ENCODE results near the gene ZNF530. TPM values are rescaled to one million over a fixed set of nuclear protein-coding genes. Genes with fewer than 3 reads are reported as not detected.
A peak's percentile ranks its signal among the peaks of the same experiment; 100 is the strongest.

The ZNF530 gene
- total RNA-seq, 2 experiments from 2014 or later = 2.7 to 3.4 TPM

- H3K27ac Mint-ChIP-seq = no peak overlapping the region
- intact Hi-C loops (cut with DNase I, micrococcal nuclease) = no loop called here
- Histone ChIP-seq H3K4me3 (ENCODE audit: low read length) (no peak overlapping the region), H3K27me3 (ENCODE audit: control insufficient read depth in 1 of 2, insufficient read depth in 2 of 2, low read length in 2 of 2) (no peaks in the 10 kb centered on the region), H3K36me3 (ENCODE audit: insufficient read depth, low read length) (peaks cover 41% of the 10 kb centered on the region), H3K9me3 (ENCODE audit: control insufficient read depth in 1 of 2, insufficient read depth in 1 of 2, low read length in 2 of 2) (peaks cover 37 to 78% of the 10 kb centered on the region in 2 experiments), H3K4me1 (ENCODE audit: insufficient read depth, low read length) (no peaks in the 10 kb centered on the region), H3K27ac (ENCODE audit: low read depth in 1 of 2, low read length in 2 of 2) (no peak overlapping the region)
- H3K4me3 Mint-ChIP-seq = no peak overlapping the region
- no peak for ATAC-seq (ENCODE audit: poor library complexity)
- ChIA-PET POLR2A (no interaction called here), CTCF (no interaction called here)
- no peak for DNase-seq
- H3K27me3 Mint-ChIP-seq = no peaks in the 10 kb centered on the region
- no peak for TF ChIP-seq CTCF (IDR thresholded peaks at IDR 0.05)
- peaks cover 24% of the 10 kb centered on the region for H3K9me3 Mint-ChIP-seq
- peaks cover 4% of the 10 kb centered on the region for H3K4me1 Mint-ChIP-seq (ENCODE audit: low read depth)
- H3K36me3 Mint-ChIP-seq (ENCODE audit: low read depth) = peaks cover 74% of the 10 kb centered on the region
Observed at GRCh38 chr19:57606931-57607330, 7.2 kb downstream of the ZNF530 start.

- Histone ChIP-seq H3K27ac (ENCODE audit: low read depth in 1 of 2, low read length in 2 of 2) (no peak overlapping the region), H3K36me3 (ENCODE audit: insufficient read depth, low read length) (peaks cover 14% of the 10 kb centered on the region), H3K4me3 (ENCODE audit: low read length) (no peak overlapping the region), H3K27me3 (ENCODE audit: control insufficient read depth in 1 of 2, insufficient read depth in 2 of 2, low read length in 2 of 2) (no peaks in the 10 kb centered on the region), H3K4me1 (ENCODE audit: insufficient read depth, low read length) (peaks cover 25% of the 10 kb centered on the region), H3K9me3 (ENCODE audit: control insufficient read depth in 1 of 2, insufficient read depth in 1 of 2, low read length in 2 of 2) (peaks cover 52 to 55% of the 10 kb centered on the region in 2 experiments)
- peaks cover 63% of the 10 kb centered on the region for H3K36me3 Mint-ChIP-seq (ENCODE audit: low read depth)
- H3K27ac Mint-ChIP-seq = no peak overlapping the region
- DNase-seq (no peak), ATAC-seq (ENCODE audit: poor library complexity) (no peak)
- intact Hi-C loops (cut with DNase I, micrococcal nuclease) = loop anchor here (5.0 to 10.0 kb wide), 2 partner anchors 114 to 306 kb away; partner anchors contain the start of genes ZNF417 (in 1 of the 2) and ZNF671 (in 1 of the 2)
- peaks cover 23% of the 10 kb centered on the region for H3K4me1 Mint-ChIP-seq (ENCODE audit: low read depth)
- ChIA-PET CTCF (no interaction called here), POLR2A (no interaction called here)
- no peak for TF ChIP-seq CTCF (IDR thresholded peaks at IDR 0.05)
- no peak overlapping the region for H3K4me3 Mint-ChIP-seq
- H3K27me3 Mint-ChIP-seq = no peaks in the 10 kb centered on the region
- H3K9me3 Mint-ChIP-seq = peaks cover 21% of the 10 kb centered on the region
Observed at GRCh38 chr19:57611113-57611512, 11.4 kb downstream of the ZNF530 start.

- ATAC-seq (ENCODE audit: poor library complexity) (peak; percentile 99), DNase-seq (peak; percentile 82 to 96 (median 88))
- ChIA-PET POLR2A (interaction anchor here (0.7 to 2.4 kb wide), 11 partner anchors 15 to 302 kb away, joined by 3 to 13 read pairs (median 5); partner anchors contain the start of genes ZIK1, ZNF154, ZNF211 and ZNF416), CTCF (interaction anchor here (0.8 kb wide), 1 partner anchor 35 kb away, joined by 5 read pairs; the partner anchor contains the start of gene ZNF416)
- Histone ChIP-seq H3K9me3 (ENCODE audit: control insufficient read depth in 1 of 2, insufficient read depth in 1 of 2, low read length in 2 of 2) (peaks cover 49 to 59% of the 10 kb centered on the region in 2 experiments), H3K36me3 (ENCODE audit: insufficient read depth, low read length) (peaks cover 39% of the 10 kb centered on the region), H3K4me1 (ENCODE audit: insufficient read depth, low read length) (peaks cover 26% of the 10 kb centered on the region), H3K27me3 (ENCODE audit: control insufficient read depth in 1 of 2, insufficient read depth in 2 of 2, low read length in 2 of 2) (no peaks in the 10 kb centered on the region), H3K27ac (ENCODE audit: low read depth in 1 of 2, low read length in 2 of 2) (peak within 1 kb of the TSS; percentile 26 to 50), H3K4me3 (ENCODE audit: low read length) (peak within 1 kb of the TSS; percentile 94)
- peaks cover 36% of the 10 kb centered on the region for H3K9me3 Mint-ChIP-seq
- H3K27ac Mint-ChIP-seq = peak within 1 kb of the TSS; percentile 82
- H3K4me3 Mint-ChIP-seq = peak within 1 kb of the TSS; percentile 95
- intact Hi-C loops (cut with DNase I, micrococcal nuclease) = loop anchor here (1.0 to 10.0 kb wide), 4 partner anchors 19 to 303 kb away; partner anchors contain the start of genes ZNF211 (in 2 of the 2), ZNF416 (in 1 of the 2), ZNF417 (in 1 of the 2) and ZNF671 (in 1 of the 2)
- peaks cover 67% of the 10 kb centered on the region for H3K36me3 Mint-ChIP-seq (ENCODE audit: low read depth)
- peaks cover 36% of the 10 kb centered on the region for H3K4me1 Mint-ChIP-seq (ENCODE audit: low read depth)
- TF ChIP-seq CTCF (IDR thresholded peaks at IDR 0.05) = peak; percentile 25
- H3K27me3 Mint-ChIP-seq = no peaks in the 10 kb centered on the region
Observed at GRCh38 chr19:57613941-57614743, 14.5 kb downstream of the ZNF530 start, which contains the start of gene ZNF134. Gene ZNF134 (plus strand): TSS chr19:57614242. CDS start chr19:57619469, 5,227 bp downstream.
